ENCODE results near the gene UTRN.

The UTRN gene

DNA sequence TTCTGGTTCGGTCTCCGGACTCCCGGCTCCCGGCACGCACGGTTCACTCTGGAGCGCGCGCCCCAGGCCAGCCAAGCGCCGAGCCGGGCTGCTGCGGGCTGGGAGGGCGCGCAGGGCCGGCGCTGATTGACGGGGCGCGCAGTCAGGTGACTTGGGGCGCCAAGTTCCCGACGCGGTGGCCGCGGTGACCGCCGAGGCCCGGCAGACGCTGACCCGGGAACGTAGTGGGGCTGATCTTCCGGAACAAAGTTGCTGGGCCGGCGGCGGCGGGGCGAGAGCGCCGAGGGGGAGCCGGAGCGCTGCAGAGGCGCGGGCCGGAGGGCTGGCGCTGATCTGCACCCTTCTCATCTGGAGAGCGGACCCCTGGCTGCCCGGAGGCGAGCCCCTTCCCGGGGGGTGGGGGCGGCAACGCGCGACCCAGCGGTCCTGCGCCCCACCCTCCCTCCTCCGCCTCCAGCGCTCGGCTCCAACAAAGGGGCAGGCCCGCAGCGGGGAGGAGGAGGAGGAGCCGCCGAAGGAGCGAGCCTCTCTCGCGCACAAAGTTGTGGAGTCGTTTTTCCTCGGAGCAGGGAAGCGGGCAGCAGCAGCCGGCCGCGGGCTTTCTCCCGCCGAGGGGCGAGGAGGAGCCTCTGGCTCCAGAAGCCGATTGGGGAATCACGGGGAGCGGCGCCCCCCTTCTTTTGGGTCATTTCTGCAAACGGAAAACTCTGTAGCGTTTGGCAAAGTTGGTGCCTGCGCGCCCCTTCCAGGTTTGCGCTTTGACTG lies at the start of gene UTRN:
TSS of gene UTRN (plus strand) at position 553 of the 765 bp plus-strand sequence. CDS start 6,494 bp downstream, outside the sequence.
- FAIRE-seq: no peak

DNA sequence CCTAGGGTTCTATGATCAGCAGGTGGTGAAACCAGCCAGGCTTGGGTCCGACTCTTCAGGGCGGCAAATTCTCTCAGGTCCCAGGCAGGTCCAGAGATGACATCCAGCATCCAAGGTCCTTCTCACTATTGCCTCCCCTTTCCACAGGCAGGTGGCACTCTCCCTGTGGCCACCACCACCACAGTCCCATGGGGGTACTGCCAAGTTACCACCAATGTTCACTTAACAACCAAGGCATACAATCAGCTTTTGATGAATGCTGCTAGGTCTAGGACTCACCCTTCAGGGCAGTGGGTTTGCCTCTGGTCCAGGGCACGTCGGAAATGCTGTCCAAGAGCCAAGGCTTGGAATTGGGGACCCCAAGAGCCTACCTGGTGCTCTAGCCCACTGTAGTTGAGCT lies 40.4 kb upstream of the UTRN start:
- no peak for FAIRE-seq

DNA sequence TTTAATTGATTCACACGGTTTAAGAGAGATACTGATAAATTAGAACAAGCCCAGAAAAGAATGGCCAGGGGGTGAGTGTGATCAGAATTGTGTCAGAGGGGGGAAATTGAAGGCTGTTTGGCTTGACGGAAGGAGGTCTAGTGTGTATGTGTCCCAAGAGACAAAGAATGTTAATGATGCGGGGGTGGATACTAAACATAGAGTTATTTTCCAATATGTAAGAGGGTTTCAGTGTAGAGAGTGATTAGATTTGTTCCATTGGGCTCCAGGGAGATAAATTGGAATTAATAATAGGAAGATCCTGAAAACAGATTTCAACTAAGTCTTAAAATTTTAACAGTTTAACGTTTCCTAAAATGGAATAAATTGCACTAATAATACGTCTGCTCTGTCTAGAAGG lies 38.1 kb upstream of the UTRN start:
- FAIRE-seq: no peak

DNA sequence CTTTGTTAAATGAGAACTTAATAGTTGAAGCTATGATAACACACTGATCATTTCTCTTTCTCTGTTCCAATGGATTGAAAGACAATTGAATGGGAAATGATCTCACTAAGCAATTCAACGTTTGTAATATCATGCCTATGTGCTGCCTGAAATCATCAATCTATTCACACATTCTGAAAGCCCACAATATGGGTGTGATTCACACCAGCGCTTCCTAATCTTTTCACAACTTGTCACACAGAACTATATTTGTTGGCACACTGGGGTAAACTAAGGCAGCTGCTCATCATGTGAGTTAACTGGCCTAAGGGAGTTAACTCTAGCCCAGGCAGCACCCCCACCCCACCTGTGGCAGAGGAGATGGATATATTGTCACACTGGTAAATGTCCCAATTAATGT lies 37.1 kb upstream of the UTRN start:
- FAIRE-seq: no peak

DNA sequence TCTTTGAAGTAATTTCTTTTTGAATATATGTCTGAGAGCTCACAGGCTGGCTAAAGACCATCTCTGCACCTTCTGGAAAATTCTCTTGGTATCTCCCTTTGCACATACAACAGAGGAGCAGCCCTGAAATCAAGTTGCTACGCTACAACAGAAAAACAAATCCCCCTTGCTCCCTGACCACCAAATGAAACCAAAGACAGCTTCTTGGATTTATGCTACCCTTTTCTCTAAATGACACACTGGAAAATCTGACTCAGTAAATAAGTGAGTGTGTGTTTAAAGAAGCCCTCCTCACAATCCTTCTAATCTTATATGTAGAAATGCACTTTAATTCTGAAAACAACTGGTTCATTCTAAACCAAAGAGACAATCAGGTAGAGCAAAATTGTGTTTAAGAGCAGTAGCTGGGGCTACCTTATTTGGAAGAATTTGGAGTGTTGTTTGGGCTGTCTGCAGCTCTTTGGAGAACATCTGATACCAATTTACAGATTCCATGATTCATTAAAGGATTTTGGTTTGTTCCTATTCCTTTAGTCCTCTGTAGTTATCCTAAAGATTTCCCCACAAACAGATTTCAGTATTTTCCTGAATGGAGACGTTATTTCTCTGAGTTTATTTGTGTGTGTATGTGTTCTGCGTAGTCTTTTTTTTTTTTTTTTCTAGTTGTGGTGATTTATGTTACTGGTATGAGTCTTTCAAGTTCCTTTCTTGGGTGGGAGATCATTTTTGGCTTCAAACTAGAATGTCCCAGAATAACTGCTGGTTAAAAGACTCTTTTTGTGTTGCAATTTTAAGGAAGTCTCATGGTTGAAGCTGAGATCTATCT lies 36.4 kb upstream of the UTRN start:
- FAIRE-seq: no peak

DNA sequence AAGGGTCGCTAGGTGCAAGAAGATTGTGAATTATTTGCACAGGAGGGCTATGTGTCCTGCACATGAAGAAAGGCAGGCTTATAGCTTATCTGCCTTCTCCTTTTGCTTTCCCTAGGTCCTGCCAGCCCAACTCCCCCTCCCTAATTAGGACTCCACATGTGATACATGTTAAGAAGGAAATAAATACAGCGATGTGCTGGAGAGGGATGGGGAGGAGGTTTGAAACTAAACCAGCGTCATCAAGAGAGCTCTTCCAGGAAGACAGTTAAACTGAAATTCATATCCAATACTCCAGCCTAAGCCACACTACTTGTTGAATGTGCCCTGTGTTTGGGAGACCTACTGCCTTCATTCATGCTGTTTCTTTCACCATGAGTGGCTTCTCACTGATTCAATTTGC lies 34.9 kb upstream of the UTRN start:
- no peak for FAIRE-seq

DNA sequence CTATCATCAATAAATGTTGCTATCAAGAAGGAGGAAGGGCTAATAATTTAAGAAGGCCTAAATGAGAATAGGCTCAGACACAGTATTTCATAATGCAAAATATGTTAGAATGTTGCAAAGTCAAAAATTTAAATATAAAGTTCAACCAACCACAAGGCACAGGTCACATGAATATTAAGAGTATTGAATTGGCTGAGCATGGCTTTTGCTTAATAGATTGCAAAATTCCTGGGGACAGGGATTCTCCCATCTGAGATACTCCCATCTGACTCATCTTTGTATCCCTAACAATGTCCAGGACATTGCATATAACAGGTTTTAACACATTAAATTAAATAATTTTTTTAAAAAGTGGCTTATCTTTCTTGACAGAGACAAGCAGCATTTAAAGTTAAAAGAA lies 32.9 kb upstream of the UTRN start:
- no peak for FAIRE-seq

DNA sequence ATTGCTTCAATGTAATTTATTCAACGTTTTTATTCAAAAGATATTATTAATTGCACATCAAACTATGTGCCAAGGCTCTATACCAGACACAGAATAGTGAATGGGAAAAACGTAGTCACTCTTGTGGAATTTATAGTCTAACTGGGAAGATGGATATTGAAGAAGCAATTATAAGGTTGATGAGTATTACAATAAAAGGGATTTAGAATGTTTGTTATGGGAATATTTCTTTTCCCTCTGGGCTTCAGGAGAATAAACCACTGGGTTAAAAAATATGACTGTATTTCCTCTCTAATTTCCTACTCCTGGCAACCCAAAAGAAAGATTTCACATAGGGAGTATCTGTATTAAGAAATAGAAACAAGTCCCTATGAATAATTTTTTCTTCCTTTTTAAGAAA lies 25.1 kb upstream of the UTRN start:
- no peak for FAIRE-seq

DNA sequence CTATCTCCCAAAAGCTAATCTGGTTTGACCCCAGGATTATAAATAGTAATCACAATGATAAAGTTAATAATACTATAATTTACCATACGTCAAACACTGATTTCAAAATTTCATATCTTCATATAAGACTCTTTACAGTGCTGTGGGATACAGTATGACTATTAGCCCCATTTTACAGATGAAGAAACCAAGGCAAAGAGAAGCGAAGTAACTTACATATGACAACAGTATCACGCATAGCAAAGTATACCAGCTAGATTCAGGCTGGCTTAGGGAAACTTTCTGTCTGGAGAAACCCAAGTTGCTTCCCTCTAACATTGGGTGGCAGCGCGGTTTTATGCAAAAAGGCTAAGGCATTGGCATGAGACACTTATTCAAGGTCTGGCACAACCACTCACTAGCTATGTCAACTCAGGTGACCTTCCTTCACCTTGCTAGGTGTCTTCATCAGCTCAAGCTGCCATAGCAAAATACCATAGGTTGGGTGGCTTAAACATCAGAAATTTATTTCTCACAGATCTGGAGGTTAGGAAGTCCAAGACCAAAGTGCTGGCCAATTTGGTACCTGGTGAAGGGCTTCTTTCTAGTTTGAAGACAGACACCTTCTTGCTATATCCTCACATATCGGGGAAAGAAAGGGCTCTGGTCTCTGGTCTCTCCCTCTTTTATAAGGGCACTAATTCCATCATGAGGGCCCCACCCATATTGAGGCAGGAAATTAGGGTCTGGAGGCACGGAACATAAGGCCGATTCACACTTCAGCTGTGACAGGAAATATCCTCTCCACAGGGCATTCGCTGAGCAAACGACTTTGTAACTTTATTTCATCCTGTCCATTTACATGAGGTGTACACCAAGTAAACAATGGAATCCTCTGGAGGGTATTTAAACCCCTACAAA lies 22.4 kb upstream of the UTRN start:
- no peak for FAIRE-seq

DNA sequence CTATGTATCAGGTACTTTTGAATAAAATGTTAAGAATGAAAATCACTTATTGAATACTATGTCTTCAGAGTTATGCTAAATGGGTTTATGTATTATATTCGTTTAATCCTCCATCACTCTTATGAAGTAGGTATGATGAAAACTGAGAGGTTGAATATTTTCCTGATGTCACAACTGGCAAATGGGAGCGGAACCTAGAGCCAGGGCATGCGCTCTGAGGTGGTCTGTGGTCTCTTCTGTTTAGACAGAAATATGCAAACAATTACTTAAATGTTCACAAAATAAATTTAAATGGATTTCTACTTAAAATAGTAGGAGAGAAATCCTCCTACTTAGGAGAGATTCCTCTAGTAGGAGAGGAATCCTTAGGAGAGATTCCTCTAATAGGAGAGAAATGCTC lies 21.3 kb upstream of the UTRN start:
- FAIRE-seq: no peak

DNA sequence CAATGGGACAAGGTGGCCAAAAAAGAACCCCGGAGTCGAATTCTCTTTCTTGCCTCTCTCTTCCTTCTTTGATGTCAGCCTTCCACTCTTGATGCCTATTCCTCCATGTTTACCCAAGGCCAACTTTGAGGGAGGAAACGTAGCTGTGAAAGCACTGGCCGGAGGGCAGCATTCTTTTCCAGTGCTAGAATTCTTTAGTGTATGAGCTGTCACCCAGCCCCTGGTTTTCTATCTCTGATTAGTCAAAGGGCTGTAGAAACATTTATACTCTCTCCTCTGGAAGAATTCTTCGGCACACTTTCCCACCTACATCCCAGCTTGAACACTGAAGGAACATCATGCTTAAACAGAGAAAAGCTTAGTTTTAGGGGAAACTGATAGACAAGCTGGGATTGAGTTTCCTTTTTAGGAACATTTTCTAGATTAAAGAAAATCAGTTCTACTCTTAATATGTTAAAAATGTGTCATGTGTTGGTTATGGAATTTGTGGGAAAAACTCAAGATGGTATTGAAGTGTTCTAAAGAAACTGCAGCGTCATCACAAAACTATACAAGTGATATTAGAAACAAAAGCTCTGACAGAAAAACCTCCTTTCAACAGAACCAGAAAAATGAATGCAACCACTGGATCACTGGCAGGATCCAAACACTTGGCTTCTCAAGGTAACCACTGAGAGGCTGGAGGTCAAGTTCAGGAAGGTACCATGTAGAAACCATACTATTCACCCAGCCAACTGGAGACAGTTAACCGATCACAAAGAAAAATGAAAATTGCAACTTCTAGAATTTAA lies 20.7 kb upstream of the UTRN start:
- no peak for FAIRE-seq

DNA sequence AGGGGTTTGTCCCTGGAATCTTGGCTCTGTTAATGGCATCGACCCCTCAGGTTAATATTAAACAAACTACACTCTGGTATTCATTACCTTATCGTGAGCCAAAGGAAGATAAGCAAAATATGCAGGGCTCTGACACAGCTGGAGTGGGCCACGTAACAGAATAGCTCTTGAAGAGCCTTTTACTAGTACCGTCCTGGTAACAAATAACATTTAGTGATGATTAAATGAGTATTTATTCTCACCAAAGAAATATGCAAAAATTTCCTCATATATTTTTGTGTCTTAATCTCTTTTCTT lies 20.1 kb upstream of the UTRN start:
- FAIRE-seq: no peak

DNA sequence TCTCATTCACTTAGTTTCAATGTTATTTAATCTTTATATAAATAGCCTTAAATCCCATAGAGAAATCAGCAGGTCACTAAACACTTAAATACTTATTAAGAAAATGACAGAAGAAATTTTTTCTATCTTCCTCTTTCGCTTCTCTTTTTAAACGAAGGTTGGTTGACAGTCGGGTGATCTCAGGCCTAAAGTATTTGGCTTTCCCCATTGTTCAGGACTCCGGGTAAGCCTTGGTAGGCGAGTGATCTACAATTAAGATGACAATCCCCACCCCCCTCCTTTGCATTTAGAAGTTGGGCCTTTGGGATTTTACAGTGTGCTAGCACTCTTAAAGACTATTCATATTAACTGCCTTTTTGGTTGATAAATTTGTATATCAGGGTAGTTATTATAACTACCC lies 19.7 kb upstream of the UTRN start:
- no peak for FAIRE-seq

DNA sequence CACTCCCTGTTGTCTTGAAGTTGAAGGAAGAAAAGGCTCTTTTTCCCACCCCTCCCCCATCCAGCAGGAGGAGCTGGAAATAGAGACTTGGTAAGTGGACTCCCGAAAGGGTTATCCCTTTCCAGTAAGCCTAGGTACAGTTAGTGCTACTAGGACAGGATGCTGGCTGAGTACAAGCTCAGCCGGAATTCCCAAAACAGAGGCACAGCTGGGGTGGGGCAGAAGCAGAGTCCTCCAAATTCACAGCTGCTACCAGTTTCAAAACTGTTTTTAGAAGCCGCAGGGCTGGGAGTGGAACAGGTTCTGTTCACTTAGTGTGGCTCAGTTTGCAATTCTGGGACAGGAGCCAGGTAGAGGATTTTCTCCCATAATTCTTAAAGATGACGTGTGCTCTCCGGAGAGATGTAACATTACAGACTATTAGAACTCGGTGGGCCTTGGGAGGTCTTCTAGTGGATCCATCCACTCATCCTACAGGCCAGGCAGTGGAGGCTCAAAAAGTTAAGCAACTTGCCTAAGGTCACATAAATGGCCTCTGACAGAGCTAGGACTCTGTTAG lies 19.0 kb upstream of the UTRN start:
- FAIRE-seq: no peak

DNA sequence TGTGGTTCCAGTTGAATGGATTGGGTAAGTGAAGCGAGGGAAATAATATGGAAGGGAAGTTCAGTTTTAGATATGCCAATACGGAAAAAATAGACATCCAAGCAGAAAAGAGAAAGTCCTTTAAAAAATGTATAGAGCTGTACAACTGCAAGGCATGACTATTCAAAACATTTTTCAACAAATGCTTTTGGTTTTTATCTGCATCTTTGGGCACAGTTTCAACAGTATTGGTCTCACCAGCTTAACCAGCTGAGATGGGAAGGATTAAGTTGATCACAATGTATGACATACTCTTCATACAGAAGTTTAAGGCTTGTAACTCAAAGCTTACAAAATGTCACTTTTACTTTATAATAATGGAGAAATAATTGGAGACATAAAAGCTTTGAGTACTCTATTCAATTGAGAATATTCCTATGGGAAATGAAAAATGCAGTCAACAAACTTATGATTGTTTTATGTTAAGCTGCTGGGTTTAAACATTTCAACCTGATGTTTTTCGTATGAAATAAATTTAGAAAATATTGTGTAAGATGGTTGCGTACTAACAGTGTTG lies 16.3 kb upstream of the UTRN start:
- no peak for FAIRE-seq

DNA sequence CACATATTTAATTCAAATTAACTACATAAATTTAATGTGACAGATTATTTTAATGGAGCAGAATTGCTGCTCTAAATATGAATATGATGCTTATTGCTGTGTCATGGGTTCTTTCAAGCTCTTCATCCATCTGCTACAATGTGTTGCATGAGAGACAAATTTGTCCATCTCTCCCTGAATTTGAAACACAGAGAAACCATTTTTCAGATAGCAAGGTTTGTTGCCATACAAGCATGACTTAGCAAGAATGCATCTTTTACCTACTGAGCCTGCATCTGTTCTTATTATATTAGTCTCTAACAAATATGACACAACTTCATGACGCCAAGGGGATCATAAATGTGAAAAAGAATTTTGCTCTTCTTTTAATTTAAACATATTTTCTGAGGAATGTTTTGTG lies 8.0 kb upstream of the UTRN start:
- no peak for FAIRE-seq

DNA sequence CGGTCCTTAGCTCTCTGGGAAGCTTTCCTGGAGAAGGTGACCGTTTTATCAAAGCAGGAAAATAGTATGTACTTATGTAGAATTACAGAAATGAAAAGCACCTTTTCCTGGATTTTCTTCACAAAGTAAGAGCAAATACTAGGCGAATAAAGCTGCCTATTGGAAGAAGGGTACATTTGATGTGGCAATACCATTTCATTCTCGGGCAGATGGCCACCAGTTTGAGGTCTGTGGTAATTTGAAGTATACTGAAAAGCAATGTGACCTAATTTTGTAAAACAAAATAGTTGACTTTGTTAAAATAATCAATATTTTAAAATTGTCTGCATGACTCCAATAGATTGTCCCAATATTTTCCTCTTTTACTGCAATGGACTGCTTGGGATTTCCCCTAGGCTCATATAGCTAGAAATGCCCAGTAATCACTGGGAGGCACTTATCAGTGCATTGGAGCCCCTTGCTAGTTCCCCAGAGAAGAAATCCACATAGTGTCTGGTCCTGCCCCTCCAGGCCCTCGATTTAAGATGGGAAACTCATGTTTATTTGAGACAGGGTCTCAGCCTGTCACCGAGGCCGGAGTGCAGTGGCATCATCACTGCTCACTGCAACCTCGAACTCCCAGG lies 7.4 kb upstream of the UTRN start:
- FAIRE-seq: no peak

DNA sequence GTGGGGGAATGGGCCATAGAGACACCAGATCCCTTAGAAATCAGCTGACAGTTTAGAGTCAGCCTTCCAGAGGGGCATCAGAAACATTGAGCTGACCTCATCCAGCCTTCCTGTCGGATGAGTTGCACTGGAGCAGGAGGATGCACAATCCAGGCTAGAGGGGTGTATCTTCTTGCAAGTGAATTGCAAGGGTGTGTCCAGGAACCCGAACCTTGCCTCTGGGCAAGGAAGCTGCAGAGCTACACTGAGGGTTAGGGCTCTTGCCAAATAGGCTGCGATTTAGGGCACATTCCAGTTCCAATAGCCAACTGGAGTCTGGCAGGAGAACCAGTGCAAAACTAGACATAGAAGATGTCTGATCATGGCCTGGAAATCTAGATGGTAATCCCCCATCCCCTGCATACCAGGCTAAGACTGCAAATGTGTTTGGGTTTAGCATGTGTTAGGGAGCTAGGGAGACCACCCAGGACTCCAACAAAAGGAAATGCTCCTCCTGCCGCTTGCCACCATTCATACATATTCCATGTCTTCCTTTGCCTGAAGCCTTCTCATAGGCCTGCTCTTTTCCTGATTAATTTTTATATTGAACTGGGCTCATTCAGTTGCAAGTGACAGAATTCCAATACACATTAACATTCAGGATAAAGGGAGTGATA lies 6.3 kb upstream of the UTRN start:
- no peak for FAIRE-seq

DNA sequence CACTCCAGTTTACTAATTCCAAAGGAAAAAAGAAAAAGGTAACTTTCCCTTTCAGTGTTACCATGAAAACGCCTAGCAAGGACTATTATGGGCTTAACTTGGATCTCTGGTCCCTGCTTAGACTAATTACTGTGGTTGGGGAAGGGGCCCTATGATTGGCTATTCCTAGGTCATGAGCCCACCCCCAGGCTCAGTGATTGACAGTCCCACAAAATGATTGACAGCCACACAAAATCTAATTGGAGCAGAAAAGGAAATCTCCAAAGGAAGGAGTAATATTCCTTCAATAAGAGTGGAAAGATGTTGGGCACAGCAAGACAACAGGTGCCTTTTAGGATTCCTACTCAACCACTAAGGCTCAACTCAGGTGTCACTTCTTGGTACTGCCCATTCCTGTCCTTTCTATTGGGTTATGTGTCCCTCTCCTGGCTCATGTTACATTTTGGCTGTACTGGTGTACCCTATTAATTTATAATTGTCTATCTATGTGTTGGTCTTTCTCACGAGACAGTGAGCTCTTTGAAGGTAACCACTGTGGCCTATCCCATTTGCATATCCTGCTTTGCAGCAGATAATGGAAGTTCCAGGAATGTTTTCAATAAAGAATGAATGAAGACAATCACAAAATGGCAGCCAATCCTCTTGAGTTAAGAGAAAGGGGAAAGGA lies 5.5 kb upstream of the UTRN start:
- no peak for FAIRE-seq

All from G401.6 (cell line).